MM.1S (cell line): ENCODE results near the gene CASQ1.

Experiments
- DNase-seq: peaks from one replicate; pipeline ENCODE4 v3.0.0-alpha.2; 2015
- H2AFZ ChIP-seq: fragments of 300-600 bp; sonication (generic); 2 replicates; pipeline ENCODE4 v1.6.0; 2016; ENCODE audit warnings: antibody characterized with exemption, low read length
- H3F3A ChIP-seq: fragments of 300-600 bp; sonication (generic); 2 replicates; pipeline ENCODE4 v1.6.1; 2016; ENCODE audit warnings: mild to moderate bottlenecking, antibody characterized with exemption, low read length, moderate library complexity, mixed read lengths; ENCODE audit not compliant: insufficient read depth
- H3K27ac ChIP-seq: fragments of 300-600 bp; sonication (generic); 2 replicates; pipeline ENCODE4 v1.5.1; 2016; ENCODE audit warnings: mild to moderate bottlenecking, low read length
- H3K27me3 ChIP-seq: fragments of 300-600 bp; sonication (generic); replicated peaks from 2 replicates; pipeline ENCODE4 v1.6.0; 2016; ENCODE audit warnings: low read length; ENCODE audit not compliant: insufficient read depth
- H3K36me3 ChIP-seq: fragments of 300-600 bp; sonication (generic); replicated peaks from 2 replicates; pipeline ENCODE4 v1.6.1; 2016; ENCODE audit warnings: mild to moderate bottlenecking, low read length, mixed read lengths; ENCODE audit not compliant: insufficient read depth
- H3K4me1 ChIP-seq: fragments of 300-600 bp; sonication (generic); 2 replicates; pipeline ENCODE4 v1.6.1; 2016; ENCODE audit warnings: low read length, mixed read lengths
- H3K4me2 ChIP-seq: fragments of 300-600 bp; sonication (generic); 2 replicates; pipeline ENCODE4 v1.6.0; 2016; ENCODE audit warnings: low read depth, low read length
- H3K4me3 ChIP-seq: fragments of 300-600 bp; sonication (generic); 2 replicates; pipeline ENCODE4 v1.5.1; 2016; ENCODE audit warnings: low read length, mixed read lengths
- H3K79me2 ChIP-seq: fragments of 300-600 bp; sonication (generic); 2 replicates; pipeline ENCODE4 v1.6.1; 2016; ENCODE audit warnings: mixed run types, low read length, mixed read lengths
- H3K9ac ChIP-seq: fragments of 300-600 bp; sonication (generic); 2 replicates; pipeline ENCODE4 v1.6.1; 2016; ENCODE audit warnings: low read length, mixed read lengths
- H3K9me2 ChIP-seq: fragments of 300-600 bp; sonication (generic); replicated peaks from 2 replicates; pipeline ENCODE4 v1.6.1; 2016; ENCODE audit warnings: mild to moderate bottlenecking, low read length, mixed read lengths; ENCODE audit not compliant: insufficient read depth
- H3K9me3 ChIP-seq: fragments of 300-600 bp; sonication (generic); replicated peaks from 2 replicates; pipeline ENCODE4 v1.6.1; 2016; ENCODE audit warnings: mild to moderate bottlenecking, low read length, mixed read lengths; ENCODE audit not compliant: insufficient read depth
- H4K20me1 ChIP-seq: fragments of 300-600 bp; sonication (generic); 2 replicates; pipeline ENCODE4 v1.6.1; 2016; ENCODE audit warnings: mild to moderate bottlenecking, low read length, moderate library complexity, mixed read lengths; ENCODE audit not compliant: insufficient read depth
- CTCF ChIP-seq: fragments of 300-600 bp; sonication (generic); IDR thresholded peaks from 2 replicates; pipeline ENCODE4 v1.5.1; 2016; ENCODE audit warnings: antibody characterized with exemption, low read length, mixed read lengths
- EZH2 ChIP-seq: fragments of 300-600 bp; sonication (generic); optimal IDR thresholded peaks from 2 replicates; pipeline ENCODE3; 2017; ENCODE audit warnings: low read depth, mild to moderate bottlenecking, antibody characterized with exemption, low read length, mixed read lengths
- EZH2phosphoT487 ChIP-seq: fragments of 300-600 bp; sonication (generic); IDR thresholded peaks from 2 replicates; pipeline ENCODE4 v1.6.1; 2018; ENCODE audit warnings: antibody characterized with exemption, low read length

Gene CASQ1

GRCh38 chr1:160192234-160192633 is 1.9 kb downstream of the CASQ1 start:
- no peaks in the 10 kb centered on the region for H3K36me3 ChIP-seq
- H3K9ac ChIP-seq: no peak overlapping the region
- H3K27me3 ChIP-seq: no peaks in the 10 kb centered on the region
- no peak for DNase-seq
- no peaks in the 10 kb centered on the region for H3K79me2 ChIP-seq
- H3F3A ChIP-seq: no peaks in the 10 kb centered on the region
- no peaks in the 10 kb centered on the region for H3K9me2 ChIP-seq
- H3K9me3 ChIP-seq: no peaks in the 10 kb centered on the region
- H3K4me1 ChIP-seq: peaks cover 7% of the 10 kb centered on the region; the same call in 1 of the 2 replicates
- H2AFZ ChIP-seq: no peak overlapping the region
- no peak overlapping the region for H3K4me3 ChIP-seq
- no peak overlapping the region for H3K4me2 ChIP-seq
- TF ChIP-seq EZH2: no peak
- TF ChIP-seq CTCF: no peak
- no peak for TF ChIP-seq EZH2phosphoT487
- H3K27ac ChIP-seq: no peak overlapping the region
- H4K20me1 ChIP-seq: no peaks in the 10 kb centered on the region

GRCh38 chr1:160193091-160193819 is 2.9 kb downstream of the CASQ1 start:
- no peak overlapping the region for H3K4me3 ChIP-seq
- DNase-seq: peak; percentile 85
- no peaks in the 10 kb centered on the region for H3F3A ChIP-seq
- no peaks in the 10 kb centered on the region for H3K27me3 ChIP-seq
- H2AFZ ChIP-seq: no peak overlapping the region
- H3K79me2 ChIP-seq: no peaks in the 10 kb centered on the region
- no peak overlapping the region for H3K9ac ChIP-seq
- no peak for TF ChIP-seq EZH2
- TF ChIP-seq CTCF: peak; percentile 99
- H3K9me2 ChIP-seq: no peaks in the 10 kb centered on the region
- H3K4me1 ChIP-seq: peaks cover 7% of the 10 kb centered on the region; the same call in 1 of the 2 replicates
- H3K4me2 ChIP-seq: no peak overlapping the region
- H4K20me1 ChIP-seq: no peaks in the 10 kb centered on the region
- no peak overlapping the region for H3K27ac ChIP-seq
- H3K36me3 ChIP-seq: no peaks in the 10 kb centered on the region
- no peaks in the 10 kb centered on the region for H3K9me3 ChIP-seq

- H3K27me3 ChIP-seq: no peaks in the 10 kb centered on the region
- no peak overlapping the region for H3K9ac ChIP-seq
- H3K9me3 ChIP-seq: no peaks in the 10 kb centered on the region
- no peak overlapping the region for H3K4me3 ChIP-seq
- H3K36me3 ChIP-seq: no peaks in the 10 kb centered on the region
- no peak overlapping the region for H3K27ac ChIP-seq
- DNase-seq: no peak
- no peaks in the 10 kb centered on the region for H3K9me2 ChIP-seq
- TF ChIP-seq EZH2phosphoT487 (no peak), EZH2 (no peak), CTCF (no peak)
- no peak overlapping the region for H3K4me2 ChIP-seq
- H3K79me2 ChIP-seq: no peaks in the 10 kb centered on the region
- peaks cover 7% of the 10 kb centered on the region; the same call in 1 of the 2 replicates for H3K4me1 ChIP-seq
- no peaks in the 10 kb centered on the region for H3F3A ChIP-seq
- no peak overlapping the region for H2AFZ ChIP-seq
- no peaks in the 10 kb centered on the region for H4K20me1 ChIP-seq
These were observed 3.7 kb downstream of the CASQ1 start for GRCh38 chr1:160193832-160194736.
